HepG2 (cell line): ENCODE measurements around the gene CD58.

Experiments
- BCL6 ChIP-seq: IDR thresholded peaks from 2 replicates; pipeline ENCODE4 v1.6.1; 2016; ENCODE audit warnings: missing genetic modification reagents, missing compliant biosample characterization
- FIP1L1 ChIP-seq: fragments of 200-400 bp; formaldehyde crosslinking; IDR thresholded peaks from 2 replicates; pipeline ENCODE4 v1.6.1; 2018; ENCODE audit warnings: low read depth, mild to moderate bottlenecking, low read length, moderate library complexity, borderline replicate concordance; ENCODE audit not compliant: insufficient read depth
- GABPA ChIP-seq, 2 experiments: IDR thresholded peaks; 2 replicates each; pipeline ENCODE4 v1.6.1; 2011 to 2016; ENCODE audit warnings: low read depth in 2 of 2, low read length in 1 of 2, missing biosample characterization in 1 of 2, missing genetic modification characterization in 1 of 2
- POLR2A ChIP-seq, 2 experiments: IDR thresholded peaks; 2 replicates each; pipeline ENCODE4 v1.6.1; 2011; ENCODE audit warnings: low read depth in 2 of 2, low read length in 2 of 2, mild to moderate bottlenecking in 1 of 2, moderate library complexity in 1 of 2; ENCODE audit not compliant: insufficient read depth in 1 of 2
- RAD21 ChIP-seq: fragments of 450-650 bp; formaldehyde crosslinking; IDR thresholded peaks from 2 replicates; pipeline ENCODE4 v1.5.0; 2020; ENCODE audit warnings: mild to moderate bottlenecking
- ZMAT3 ChIP-seq: sonication (generic); formaldehyde crosslinking; conservative IDR thresholded peaks from 2 replicates; pipeline ENCODE4 v1.7.0; 2021; ENCODE audit warnings: missing genetic modification reagents
- ZNF891 ChIP-seq: sonication (generic); formaldehyde crosslinking; IDR thresholded peaks from 2 replicates; pipeline ENCODE4 v1.5.0; 2020; ENCODE audit warnings: mild to moderate bottlenecking, missing genetic modification reagents
- ZSCAN30 ChIP-seq: sonication (generic); formaldehyde crosslinking; IDR thresholded peaks from 2 replicates; pipeline ENCODE4 v1.5.0; 2020; ENCODE audit warnings: mild to moderate bottlenecking, missing genetic modification reagents

DNA sequence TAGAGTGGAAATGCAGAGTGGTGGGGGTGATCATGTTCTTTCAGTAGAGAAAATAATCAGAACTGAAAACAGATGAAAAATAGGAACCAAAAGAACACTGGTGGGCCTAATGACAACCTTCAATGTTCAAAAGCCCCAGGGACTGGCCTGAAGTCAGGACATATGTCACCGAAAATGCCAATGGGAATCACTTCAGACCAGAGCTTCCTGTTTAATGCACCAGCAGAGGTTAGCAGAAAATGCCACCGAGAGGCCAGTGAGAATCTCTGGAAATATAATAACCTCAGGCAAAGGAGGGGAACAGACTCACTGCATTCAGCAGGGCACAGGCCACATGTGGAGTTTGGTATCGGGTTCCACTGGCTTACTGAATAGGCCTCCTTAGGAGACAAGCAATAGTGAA is 15.9 kb upstream of the CD58 start:
- no peak for TF ChIP-seq BCL6 (CRISPR knock-in tag)
- no peak for TF ChIP-seq RAD21
- no peak for TF ChIP-seq FIP1L1
- no peak for TF ChIP-seq ZMAT3 (CRISPR knock-in tag)
- no peak for TF ChIP-seq GABPA (IDR thresholded peaks at IDR 0.05; ENCODE audit: low read depth, low read length)
- no peak for TF ChIP-seq GABPA (CRISPR knock-in tag; IDR thresholded peaks at IDR 0.05; ENCODE audit: low read depth)
- no peak for TF ChIP-seq ZSCAN30 (CRISPR knock-in tag)
- no peak for TF ChIP-seq POLR2A (IDR thresholded peaks at IDR 0.05; ENCODE audit: insufficient read depth in 1 of 2, low read depth in 2 of 2, low read length in 2 of 2)
- no peak for TF ChIP-seq ZNF891 (CRISPR knock-in tag)
